Tibial nerve (tissue), 4 donors: ENCODE results near the gene CYP46A1.

Experiments used
- EP300 ChIP-seq, 2 donors: sonication (generic); formaldehyde crosslinking; IDR thresholded peaks; one replicate each; pipeline ENCODE4 v1.6.1; 2017; ENCODE audit warnings: antibody characterized with exemption in 2 of 2, mild to moderate bottlenecking in 1 of 2
- POLR2A ChIP-seq, 2 donors: fragments of 450-650 bp; IDR thresholded peaks; one replicate each; pipeline ENCODE4 v1.6.1; 2017; ENCODE audit warnings: antibody characterized with exemption in 2 of 2, mild to moderate bottlenecking in 2 of 2, moderate library complexity in 2 of 2
- TF ChIP-seq, protein P1 (sequence below), 5 experiments: fragments of 200-600 bp in 3 of 5; fragments of 450-650 bp in 2 of 5; sonication (generic) in 3 of 5; IDR thresholded peaks; one replicate each; pipeline ENCODE4 v1.5.1; 2016 to 2019; ENCODE audit warnings: antibody characterized with exemption in 5 of 5, mild to moderate bottlenecking in 3 of 5, moderate library complexity in 2 of 5

DNA sequence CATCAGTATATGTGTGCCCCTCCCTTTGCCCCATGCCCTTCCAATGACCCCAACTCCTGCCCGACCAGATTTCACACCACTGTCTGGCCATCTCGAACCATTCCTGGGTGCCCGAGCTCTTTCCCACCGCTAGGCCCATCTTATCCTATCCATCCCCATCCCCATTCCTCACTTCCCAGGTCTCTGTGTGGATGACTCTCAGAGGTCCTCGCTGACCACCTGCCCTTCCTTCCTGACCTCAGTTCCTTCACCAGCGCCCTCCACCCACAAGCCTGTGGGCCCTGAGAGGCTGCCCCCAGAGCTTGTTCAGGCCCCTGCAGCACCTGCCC is 49.1 kb downstream of the CYP46A1 start:
- TF ChIP-seq, protein P1, sequence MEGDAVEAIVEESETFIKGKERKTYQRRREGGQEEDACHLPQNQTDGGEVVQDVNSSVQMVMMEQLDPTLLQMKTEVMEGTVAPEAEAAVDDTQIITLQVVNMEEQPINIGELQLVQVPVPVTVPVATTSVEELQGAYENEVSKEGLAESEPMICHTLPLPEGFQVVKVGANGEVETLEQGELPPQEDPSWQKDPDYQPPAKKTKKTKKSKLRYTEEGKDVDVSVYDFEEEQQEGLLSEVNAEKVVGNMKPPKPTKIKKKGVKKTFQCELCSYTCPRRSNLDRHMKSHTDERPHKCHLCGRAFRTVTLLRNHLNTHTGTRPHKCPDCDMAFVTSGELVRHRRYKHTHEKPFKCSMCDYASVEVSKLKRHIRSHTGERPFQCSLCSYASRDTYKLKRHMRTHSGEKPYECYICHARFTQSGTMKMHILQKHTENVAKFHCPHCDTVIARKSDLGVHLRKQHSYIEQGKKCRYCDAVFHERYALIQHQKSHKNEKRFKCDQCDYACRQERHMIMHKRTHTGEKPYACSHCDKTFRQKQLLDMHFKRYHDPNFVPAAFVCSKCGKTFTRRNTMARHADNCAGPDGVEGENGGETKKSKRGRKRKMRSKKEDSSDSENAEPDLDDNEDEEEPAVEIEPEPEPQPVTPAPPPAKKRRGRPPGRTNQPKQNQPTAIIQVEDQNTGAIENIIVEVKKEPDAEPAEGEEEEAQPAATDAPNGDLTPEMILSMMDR (IDR thresholded peaks at IDR 0.05): no peak
- no peak for TF ChIP-seq POLR2A (IDR thresholded peaks at IDR 0.05)
- TF ChIP-seq EP300 (IDR thresholded peaks at IDR 0.05): no peak
